H1 (cell line): ENCODE results near the gene NFKBIZ. TPM values are rescaled to one million over a fixed set of nuclear protein-coding genes. Genes with fewer than 3 reads are reported as not detected.
A peak's percentile ranks its signal among the peaks of the same experiment; 100 is the strongest.

Source experiments
- CTCF ChIA-PET: fragments of 300-600 bp; sonication (Branson Sonifier 250); formaldehyde crosslinking; loops from one replicate; lab custom pipeline; 2021; ENCODE audit not compliant: partially characterized antibody; lab: Charles Lee
- POLR2A ChIA-PET: fragments of 300-600 bp; sonication (Branson Sonifier 250); formaldehyde crosslinking; loops from one replicate; lab custom pipeline; 2021; ENCODE audit warnings: inconsistent platforms; ENCODE audit not compliant: partially characterized antibody; lab: Charles Lee
- DNase-seq, 2 experiments: peaks; one replicate each; pipeline versions ENCODE4 v3.0.0 to v3.0.0-alpha.2; 2010 to 2022; ENCODE audit warnings: low spot score in 2 of 2, low read depth in 1 of 2, mixed read lengths in 1 of 2
- FAIRE-seq: peaks from 2 replicates; lab custom pipeline; 2011; peaks lifted over from hg19 to GRCh38; lab: Jason Lieb, UNC
- H2AFZ ChIP-seq: 2 replicates; pipeline ENCODE4 v1.8.1; 2012; ENCODE audit warnings: low read length, inconsistent platforms
- H2AK5ac ChIP-seq: 2 replicates; pipeline ENCODE4 v1.6.1; 2013; ENCODE audit warnings: low read depth, low read length
- H2BK120ac ChIP-seq: replicated peaks from 2 replicates; pipeline ENCODE3; 2013; ENCODE audit warnings: low read depth, low read length, inconsistent platforms
- H2BK12ac ChIP-seq: 2 replicates; pipeline ENCODE4 v1.6.1; 2013; ENCODE audit warnings: low read depth, low read length
- H2BK15ac ChIP-seq: 2 replicates; pipeline ENCODE4 v1.6.1; 2013; ENCODE audit warnings: low read length
- H2BK20ac ChIP-seq: 2 replicates; pipeline ENCODE4 v1.6.1; 2013; ENCODE audit warnings: low read length
- H2BK5ac ChIP-seq: 2 replicates; pipeline ENCODE4 v1.6.1; 2013; ENCODE audit warnings: low read depth, low read length
- H3K14ac ChIP-seq: 2 replicates; pipeline ENCODE4 v1.6.1; 2013; ENCODE audit warnings: inconsistent platforms; ENCODE audit not compliant: insufficient read length
- H3K18ac ChIP-seq: 2 replicates; pipeline ENCODE4 v1.6.1; 2013; ENCODE audit warnings: low read length; ENCODE audit errors: extremely low read depth
- H3K23ac ChIP-seq: 2 replicates; pipeline ENCODE4 v1.6.1; 2013; ENCODE audit warnings: inconsistent platforms; ENCODE audit not compliant: insufficient read length
- H3K23me2 ChIP-seq: 2 replicates; pipeline ENCODE4 v1.6.1; 2013; ENCODE audit warnings: low read depth, low read length
- H3K27ac ChIP-seq: 2 replicates; pipeline ENCODE4 v1.6.1; 2011; ENCODE audit warnings: low read depth, low read length, inconsistent platforms
- H3K27me3 ChIP-seq, 4 experiments: replicated peaks in 1 of 4; 1 replicate in 1 of 4; 2 replicates in 3 of 4; pipeline versions ENCODE4 v1.6.1 to v1.8.1; 2011 to 2013; ENCODE audit warnings: low read length in 3 of 4, mild to moderate bottlenecking in 3 of 4, inconsistent platforms in 2 of 4, mixed read lengths in 2 of 4, moderate library complexity in 1 of 4; ENCODE audit not compliant: control insufficient read depth in 3 of 4, insufficient read depth in 3 of 4; ENCODE audit errors: extremely low read depth in 1 of 4
- H3K36me3 ChIP-seq, 4 experiments: 2 replicates each; pipeline versions ENCODE4 v1.6.1 to v1.8.1; 2011 to 2013; ENCODE audit warnings: mild to moderate bottlenecking in 4 of 4, low read length in 3 of 4, moderate library complexity in 2 of 4, control low read depth in 1 of 4, inconsistent platforms in 1 of 4; ENCODE audit not compliant: insufficient read depth in 4 of 4, control insufficient read depth in 2 of 4
- H3K4ac ChIP-seq: replicated peaks from 2 replicates; pipeline ENCODE3; 2013; ENCODE audit warnings: low read length, low read depth, mixed read lengths, inconsistent platforms; ENCODE audit not compliant: insufficient read length
- H3K4me1 ChIP-seq, 4 experiments: replicated peaks in 1 of 4; 1 replicate in 1 of 4; 2 replicates in 3 of 4; pipeline versions ENCODE4 v1.6.1 to v1.8.1; 2011 to 2013; ENCODE audit warnings: low read length in 3 of 4, inconsistent platforms in 2 of 4, mixed read lengths in 1 of 4; ENCODE audit not compliant: insufficient read depth in 4 of 4, control insufficient read depth in 3 of 4
- H3K4me2 ChIP-seq, 2 experiments: 2 replicates each; pipeline versions ENCODE4 v1.6.1 to v1.8.1; 2011 to 2013; ENCODE audit warnings: low read depth in 2 of 2, low read length in 2 of 2, control low read depth in 1 of 2, inconsistent platforms in 1 of 2, mild to moderate bottlenecking in 1 of 2; ENCODE audit not compliant: insufficient read depth in 1 of 2
- H3K4me3 ChIP-seq, 4 experiments: fragments of 200-600, 300-600 bp in 1 of 4; sonication (generic), shearing (Covaris generic), sonication (Bioruptor Twin) in 1 of 4; 2 replicates each; pipeline versions ENCODE4 v1.5.1 to v1.8.1; 2011 to 2016; ENCODE audit warnings: low read length in 4 of 4, low read depth in 3 of 4, control low read depth in 2 of 4, inconsistent platforms in 2 of 4, mild to moderate bottlenecking in 2 of 4, mixed read lengths in 1 of 4, moderate library complexity in 1 of 4; ENCODE audit not compliant: insufficient read depth in 2 of 4; ENCODE audit errors: extremely low read depth in 1 of 4
- H3K56ac ChIP-seq: replicated peaks from 2 replicates; pipeline ENCODE3; 2013; ENCODE audit warnings: low read depth, mild to moderate bottlenecking, mixed read lengths, low read length, inconsistent platforms; ENCODE audit not compliant: insufficient read length
- H3K79me1 ChIP-seq: 2 replicates; pipeline ENCODE4 v1.6.1; 2013; ENCODE audit warnings: low read depth, low read length, control low read depth
- H3K79me2 ChIP-seq, 2 experiments: 2 replicates each; pipeline versions ENCODE4 v1.6.1 to v1.8.1; 2012 to 2013; ENCODE audit warnings: low read length in 2 of 2, mild to moderate bottlenecking in 2 of 2, inconsistent platforms in 1 of 2; ENCODE audit not compliant: insufficient read depth in 2 of 2, control insufficient read depth in 1 of 2
- H3K9ac ChIP-seq, 4 experiments: replicated peaks in 1 of 4; 1 replicate in 1 of 4; 2 replicates in 3 of 4; pipeline versions ENCODE4 v1.6.1 to v1.8.1; 2011 to 2013; ENCODE audit warnings: low read depth in 3 of 4, low read length in 3 of 4, control low read depth in 2 of 4, mild to moderate bottlenecking in 2 of 4, moderate library complexity in 2 of 4, inconsistent platforms in 1 of 4; ENCODE audit errors: extremely low read depth in 1 of 4
- H3K9me3 ChIP-seq, 2 experiments: 2 replicates each; pipeline versions ENCODE4 v1.6.1 to v1.8.1; 2012 to 2013; ENCODE audit warnings: mild to moderate bottlenecking in 2 of 2, moderate library complexity in 2 of 2, control low read depth in 1 of 2, inconsistent platforms in 1 of 2, low read depth in 1 of 2, low read length in 1 of 2, mixed read lengths in 1 of 2; ENCODE audit not compliant: insufficient read depth in 2 of 2
- H4K20me1 ChIP-seq, 2 experiments: replicated peaks in 1 of 2; 2 replicates each; pipeline versions ENCODE3 to v1.8.1; 2011 to 2013; ENCODE audit warnings: inconsistent platforms in 2 of 2, low read length in 2 of 2, mild to moderate bottlenecking in 1 of 2; ENCODE audit not compliant: insufficient read depth in 2 of 2, control insufficient read depth in 1 of 2
- H4K5ac ChIP-seq: 2 replicates; pipeline ENCODE4 v1.6.1; 2013; ENCODE audit warnings: low read length, low read depth, mixed read lengths, inconsistent platforms; ENCODE audit not compliant: insufficient read length
- H4K8ac ChIP-seq: 2 replicates; pipeline ENCODE4 v1.8.0; 2013; ENCODE audit warnings: mild to moderate bottlenecking, moderate library complexity, low read length, inconsistent platforms; ENCODE audit not compliant: insufficient read depth; ENCODE audit errors: extremely low read depth
- H4K91ac ChIP-seq: replicated peaks from 2 replicates; pipeline ENCODE3; 2013; ENCODE audit warnings: low read length, mixed read lengths, inconsistent platforms; ENCODE audit not compliant: insufficient read length
- ASH2L ChIP-seq: fragments of 200-600, 300-600 bp; sonication (generic); IDR thresholded peaks from one replicate; pipeline ENCODE4 v1.7.1; 2017; ENCODE audit warnings: low read length
- EP300 ChIP-seq, 2 experiments: IDR thresholded peaks; 1 replicate in 1 of 2; 2 replicates in 1 of 2; pipeline ENCODE4 v1.6.1; 2011 to 2012; ENCODE audit warnings: low read depth in 2 of 2, low read length in 2 of 2, mild to moderate bottlenecking in 2 of 2, borderline replicate concordance in 1 of 2, inconsistent platforms in 1 of 2, moderate library complexity in 1 of 2
- HDAC6 ChIP-seq: IDR thresholded peaks from one replicate; pipeline ENCODE4 v1.7.1; 2012; ENCODE audit warnings: low read depth, mild to moderate bottlenecking, inconsistent platforms, low read length, moderate library complexity
- KDM4A ChIP-seq: IDR thresholded peaks from one replicate; pipeline ENCODE4 v1.7.1; 2012; ENCODE audit warnings: low read depth, mild to moderate bottlenecking, moderate library complexity, low read length, inconsistent platforms; ENCODE audit not compliant: severe bottlenecking
- PHF8 ChIP-seq: fragments of 200-600 bp; sonication (generic); conservative IDR thresholded peaks from 2 replicates; pipeline ENCODE4 v1.7.1; 2012; ENCODE audit warnings: low read depth, mild to moderate bottlenecking, inconsistent platforms, low read length, moderate library complexity
- POLR2A ChIP-seq, 2 experiments: IDR thresholded peaks; 1 replicate in 1 of 2; 2 replicates in 1 of 2; pipeline ENCODE4 v1.6.1; 2011; ENCODE audit warnings: low read depth in 2 of 2, low read length in 2 of 2, mild to moderate bottlenecking in 2 of 2; ENCODE audit errors: control extremely low read depth in 1 of 2
- RAD21 ChIP-seq, 2 experiments: IDR thresholded peaks in 1 of 2; conservative IDR thresholded peaks in 1 of 2; 2 replicates each; pipeline ENCODE4 v1.6.1; 2011; ENCODE audit warnings: low read depth in 2 of 2, low read length in 2 of 2, improper control_type of control experiment in 1 of 2, inconsistent platforms in 1 of 2, mild to moderate bottlenecking in 1 of 2, moderate library complexity in 1 of 2
- SIN3A ChIP-seq, 2 experiments: IDR thresholded peaks in 1 of 2; conservative IDR thresholded peaks in 1 of 2; 2 replicates each; pipeline ENCODE4 v1.6.1; 2011 to 2012; ENCODE audit warnings: low read length in 2 of 2, improper control_type of control experiment in 1 of 2, low read depth in 1 of 2, mild to moderate bottlenecking in 1 of 2
- TAF1 ChIP-seq: IDR thresholded peaks from 2 replicates; pipeline ENCODE4 v1.6.1; 2011; ENCODE audit warnings: mild to moderate bottlenecking, low read depth, low read length
- TEAD4 ChIP-seq: IDR thresholded peaks from 2 replicates; pipeline ENCODE4 v1.6.1; 2012; ENCODE audit warnings: low read depth, low read length, inconsistent platforms, mixed read lengths
- ZNF274 ChIP-seq: IDR thresholded peaks from 2 replicates; pipeline ENCODE4 v1.7.0; 2012; ENCODE audit warnings: low read length, borderline replicate concordance; ENCODE audit errors: extremely low read depth
- WGBS, 2 experiments: shearing (Covaris generic) in 1 of 2; methylation state at CpG; one replicate each; pipeline versions ENCODE4 v1.1.6 to v1.1.7; 2013 to 2015; ENCODE audit warnings: low lambda C conversion rate in 2 of 2, mixed read lengths in 2 of 2, inconsistent platforms in 1 of 2, low coverage in 1 of 2, missing lambda C conversion rate in 1 of 2; ENCODE audit not compliant: insufficient replicate concordance in 2 of 2, insufficient coverage in 1 of 2, insufficient read length in 1 of 2; ENCODE audit errors: extremely low coverage in 1 of 2, missing lambda C conversion rate in 1 of 2; 5-methylcytosine and 5-hydroxymethylcytosine counted together
- polyA plus RNA-seq, 7 experiments: library from polyadenylated mRNA; depleted of rRNA in 3 of 7; stranded (reverse) in 5 of 7; unstranded in 2 of 7; fragments of >200 nt in 5 of 7; fragments of 200-250 nt in 2 of 7; gene quantifications; 1 replicate in 5 of 7; 2 replicates in 1 of 7; 4 replicates in 1 of 7; pipeline versions ENCODE4 v1.2.1 to v1.2.3, GENCODE V29; 2011 to 2013; ENCODE audit warnings: missing spikeins in 2 of 7, mixed read lengths in 2 of 7
- total RNA-seq: library from RNA; stranded (reverse); fragmentation: NEBNext Ultra II Directional; extraction: Animal tissue kit (Norgen Biotek cat#: 25700); gene quantifications from 2 replicates; pipeline ENCODE4 v1.2.1, GENCODE V29; 2021

The NFKBIZ gene
- total and polyA plus RNA-seq, 2 of the 8 experiments (the other 6 are each of a cell fraction or from before 2014, with no cell fraction given) = 7.2 to 24.5 TPM

- Histone ChIP-seq H3K18ac (peak overlapping the region; percentile 63), H3K56ac (no peak overlapping the region), H3K9ac (peak overlapping the region; percentile 69 to 98 (median 82)), H3K27ac (peak overlapping the region; percentile 89; the same call in 1 of the 2 replicates), H3K4me3 (peak overlapping the region; percentile 82 to 99 (median 90)), H2BK5ac (peak overlapping the region; percentile 79; the same call in 1 of the 2 replicates), H4K5ac (no peak overlapping the region), H3K4me1 (peaks cover 4 to 14% (median 9%) of the 10 kb centered on the region in 4 experiments), H3K4me2 (peak overlapping the region; percentile 78), H4K20me1 (peaks cover 0 to 10% of the 10 kb centered on the region in 2 experiments), H3K23me2 (no peaks in the 10 kb centered on the region; the same call in 1 of the 2 replicates), H3K36me3 (peaks cover 15 to 32% (median 22%) of the 10 kb centered on the region in 4 experiments), H3K9me3 (no peaks in the 10 kb centered on the region), H2AK5ac (no peak overlapping the region), H3K4ac (no peak overlapping the region), H2AFZ (no peak overlapping the region), H2BK20ac (no peak overlapping the region), H3K27me3 (no peaks in the 10 kb centered on the region), H4K8ac (peak overlapping the region; percentile 74), H4K91ac (no peak overlapping the region), H2BK120ac (no peak overlapping the region), H3K23ac (no peak overlapping the region), H3K14ac (no peak overlapping the region), H3K79me1 (no peaks in the 10 kb centered on the region), H2BK12ac (no peak overlapping the region), H2BK15ac (no peak overlapping the region), H3K79me2 (peaks cover 13 to 35% of the 10 kb centered on the region in 2 experiments; a peak in 3 of 4 replicates)
- 2% methylated on average over 35 of the region's 67 CpGs; no CpG with 5 or more reads in 1 of the 2 experiments for WGBS, 2 experiments
- FAIRE-seq (no peak), DNase-seq (peak in 1 of 2 experiments; percentile 69)
- ChIA-PET CTCF (interaction anchor here (0.5 to 4.0 kb wide), 13 partner anchors 8 to 238 kb away, joined by 3 to 24 read pairs (median 4); no protein-coding TSS in a partner anchor), POLR2A (interaction anchor here (0.8 to 3.0 kb wide), 20 partner anchors 8 to 375 kb away, joined by 3 to 25 read pairs (median 10); partner anchors contain the start of genes CEP97, NXPE3, RPL24 and ZBTB11)
- TF ChIP-seq SIN3A (conservative IDR thresholded peaks at IDR 0.05 in 1 of 2, IDR thresholded peaks at IDR 0.05 in 1 of 2; ENCODE audit: low read depth in 1 of 2, low read length in 2 of 2) = peak in 1 of 2 experiments; percentile 22; a peak in 1 of 4 replicates
- peak; percentile 67 for TF ChIP-seq KDM4A
- TF ChIP-seq EP300 (IDR thresholded peaks at IDR 0.05; ENCODE audit: borderline replicate concordance in 1 of 2, low read depth in 2 of 2, low read length in 2 of 2) = no peak
- 0 out of 2 replicates have a peak, but pooled peaks have one; percentile 23 for TF ChIP-seq PHF8
- TF ChIP-seq TEAD4 = 0 out of 2 replicates have a peak, but pooled peaks have one; percentile 4
- TF ChIP-seq ASH2L = peak; percentile 24
- TF ChIP-seq POLR2A (IDR thresholded peaks at IDR 0.05; ENCODE audit: control extremely low read depth in 1 of 2, low read depth in 2 of 2, low read length in 2 of 2) = peak in 1 of 2 experiments; percentile 72; a peak in 1 of 3 replicates
- no peak for TF ChIP-seq ZNF274
- peak in 1 of 2 experiments; percentile 21; a peak in 2 of 4 replicates for TF ChIP-seq RAD21 (IDR thresholded peaks at IDR 0.05 in 1 of 2, conservative IDR thresholded peaks at IDR 0.05 in 1 of 2; ENCODE audit: low read depth in 2 of 2, low read length in 2 of 2)
- TF ChIP-seq TAF1 = peak; percentile 45; the same call in 1 of the 2 replicates
- no peak for TF ChIP-seq HDAC6
Observed at GRCh38 chr3:101849714-101850245, 466 bp downstream of the NFKBIZ start.
